Fibroblast of pulmonary artery (primary cell): ENCODE data around the gene HPS3.

Source experiments
- DNase-seq: peaks from one replicate; pipeline ENCODE4 v3.0.0-alpha.2; 2010; ENCODE audit warnings: low read depth
- H3K4me3 ChIP-seq: replicated peaks from 2 replicates; pipeline ENCODE4 v1.5.1; 2011; ENCODE audit warnings: low read depth, mild to moderate bottlenecking, control low read depth, low read length, moderate library complexity
- TF ChIP-seq, protein P1 (sequence below): IDR thresholded peaks from 2 replicates; pipeline ENCODE4 v1.5.1; 2011; ENCODE audit warnings: mild to moderate bottlenecking, control low read depth, low read length, inconsistent platforms; ENCODE audit errors: missing control alignments

Gene HPS3, protein sequence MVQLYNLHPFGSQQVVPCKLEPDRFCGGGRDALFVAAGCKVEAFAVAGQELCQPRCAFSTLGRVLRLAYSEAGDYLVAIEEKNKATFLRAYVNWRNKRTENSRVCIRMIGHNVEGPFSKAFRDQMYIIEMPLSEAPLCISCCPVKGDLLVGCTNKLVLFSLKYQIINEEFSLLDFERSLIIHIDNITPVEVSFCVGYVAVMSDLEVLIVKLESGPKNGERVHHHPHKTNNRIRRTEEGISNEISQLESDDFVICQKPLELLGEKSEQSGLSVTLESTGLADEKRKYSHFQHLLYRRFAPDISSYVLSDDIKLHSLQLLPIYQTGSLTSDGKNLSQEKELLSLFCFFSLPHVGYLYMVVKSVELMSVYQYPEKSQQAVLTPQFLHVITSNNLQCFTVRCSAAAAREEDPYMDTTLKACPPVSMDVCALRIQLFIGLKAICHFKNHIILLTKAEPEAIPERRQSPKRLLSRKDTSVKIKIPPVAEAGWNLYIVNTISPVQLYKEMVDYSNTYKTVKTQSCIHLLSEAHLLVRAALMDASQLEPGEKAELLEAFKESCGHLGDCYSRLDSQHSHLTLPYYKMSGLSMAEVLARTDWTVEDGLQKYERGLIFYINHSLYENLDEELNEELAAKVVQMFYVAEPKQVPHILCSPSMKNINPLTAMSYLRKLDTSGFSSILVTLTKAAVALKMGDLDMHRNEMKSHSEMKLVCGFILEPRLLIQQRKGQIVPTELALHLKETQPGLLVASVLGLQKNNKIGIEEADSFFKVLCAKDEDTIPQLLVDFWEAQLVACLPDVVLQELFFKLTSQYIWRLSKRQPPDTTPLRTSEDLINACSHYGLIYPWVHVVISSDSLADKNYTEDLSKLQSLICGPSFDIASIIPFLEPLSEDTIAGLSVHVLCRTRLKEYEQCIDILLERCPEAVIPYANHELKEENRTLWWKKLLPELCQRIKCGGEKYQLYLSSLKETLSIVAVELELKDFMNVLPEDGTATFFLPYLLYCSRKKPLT

DNA sequence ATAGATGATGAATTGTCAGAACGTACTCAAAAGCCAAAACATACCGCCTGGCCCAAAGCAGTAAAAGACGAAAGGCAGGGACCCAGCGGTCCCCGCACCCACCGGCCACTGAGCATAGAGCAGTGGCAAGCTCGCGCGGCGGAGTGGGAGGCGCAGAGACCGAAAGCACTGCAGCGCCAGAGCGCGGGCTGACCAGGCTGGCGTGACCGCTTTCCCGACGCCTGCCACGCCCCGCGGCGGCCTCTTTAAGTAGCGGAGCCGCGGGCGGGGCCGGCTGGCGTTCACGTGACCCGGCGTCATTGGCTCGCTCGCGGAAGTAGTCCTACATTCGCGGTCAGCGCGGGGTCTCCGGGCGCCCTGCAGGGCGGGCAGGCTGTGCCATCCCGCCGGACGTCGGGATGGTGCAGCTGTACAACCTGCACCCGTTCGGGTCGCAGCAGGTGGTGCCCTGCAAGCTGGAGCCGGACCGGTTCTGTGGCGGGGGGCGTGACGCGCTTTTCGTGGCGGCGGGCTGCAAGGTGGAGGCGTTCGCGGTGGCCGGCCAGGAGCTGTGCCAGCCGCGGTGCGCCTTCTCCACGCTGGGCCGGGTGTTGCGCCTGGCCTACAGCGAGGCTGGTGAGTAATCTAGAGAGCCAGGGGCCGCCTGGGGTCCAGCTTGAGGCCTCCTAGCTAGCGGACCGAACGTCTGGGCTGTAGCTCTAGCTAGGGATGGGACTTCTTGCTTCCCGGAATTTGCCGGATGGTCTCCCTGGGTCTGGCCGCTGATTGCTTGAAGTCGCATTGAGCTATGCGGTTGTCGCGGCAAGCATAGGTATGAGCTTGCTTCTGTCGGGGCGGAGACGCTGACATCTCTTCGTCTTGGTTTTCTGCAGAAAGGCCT, at the start of gene HPS3:
TSS of gene HPS3 (plus strand) at position 313 of the 880 bp plus-strand sequence. CDS start at position 399, 86 bp downstream.
- H3K4me3 ChIP-seq = peak within 1 kb of the TSS; percentile 87
- DNase-seq = peak; percentile 87
- TF ChIP-seq, protein P1, sequence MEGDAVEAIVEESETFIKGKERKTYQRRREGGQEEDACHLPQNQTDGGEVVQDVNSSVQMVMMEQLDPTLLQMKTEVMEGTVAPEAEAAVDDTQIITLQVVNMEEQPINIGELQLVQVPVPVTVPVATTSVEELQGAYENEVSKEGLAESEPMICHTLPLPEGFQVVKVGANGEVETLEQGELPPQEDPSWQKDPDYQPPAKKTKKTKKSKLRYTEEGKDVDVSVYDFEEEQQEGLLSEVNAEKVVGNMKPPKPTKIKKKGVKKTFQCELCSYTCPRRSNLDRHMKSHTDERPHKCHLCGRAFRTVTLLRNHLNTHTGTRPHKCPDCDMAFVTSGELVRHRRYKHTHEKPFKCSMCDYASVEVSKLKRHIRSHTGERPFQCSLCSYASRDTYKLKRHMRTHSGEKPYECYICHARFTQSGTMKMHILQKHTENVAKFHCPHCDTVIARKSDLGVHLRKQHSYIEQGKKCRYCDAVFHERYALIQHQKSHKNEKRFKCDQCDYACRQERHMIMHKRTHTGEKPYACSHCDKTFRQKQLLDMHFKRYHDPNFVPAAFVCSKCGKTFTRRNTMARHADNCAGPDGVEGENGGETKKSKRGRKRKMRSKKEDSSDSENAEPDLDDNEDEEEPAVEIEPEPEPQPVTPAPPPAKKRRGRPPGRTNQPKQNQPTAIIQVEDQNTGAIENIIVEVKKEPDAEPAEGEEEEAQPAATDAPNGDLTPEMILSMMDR = no peak

DNA sequence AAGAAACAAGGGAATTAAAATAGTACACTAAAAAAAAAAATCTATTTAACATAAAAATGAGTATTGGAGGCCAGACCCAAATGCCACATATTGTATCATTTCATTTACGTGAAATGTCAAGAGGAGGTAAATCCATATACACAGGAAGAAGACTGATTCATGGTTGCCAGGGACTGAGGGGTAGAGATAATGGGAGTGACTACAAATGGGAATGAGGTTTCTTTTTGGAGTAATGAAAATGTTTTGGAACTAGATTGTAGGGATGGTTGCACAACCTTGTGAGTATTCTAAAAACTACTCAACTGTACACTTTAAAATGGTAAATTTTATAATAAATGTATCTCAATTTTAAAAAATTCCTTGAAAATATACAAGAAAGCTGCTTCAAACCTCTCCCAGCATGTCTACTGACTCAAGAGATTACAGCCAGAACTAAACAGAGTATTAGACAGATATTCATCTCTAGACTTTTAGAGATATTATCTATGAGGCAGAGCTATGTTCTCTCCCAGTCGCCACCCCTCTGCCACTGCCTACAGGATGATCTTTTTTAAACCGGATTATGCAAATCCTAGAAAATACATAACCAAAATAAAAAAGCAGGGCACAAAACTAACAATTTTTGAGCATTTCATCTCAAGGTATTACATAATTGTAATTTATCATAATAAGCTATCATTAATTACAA, 49.3 kb upstream of the HPS3 start:
- DNase-seq = peak; percentile 81
- peak overlapping the region; percentile 6 for H3K4me3 ChIP-seq
- TF ChIP-seq, protein P1 = no peak

DNA sequence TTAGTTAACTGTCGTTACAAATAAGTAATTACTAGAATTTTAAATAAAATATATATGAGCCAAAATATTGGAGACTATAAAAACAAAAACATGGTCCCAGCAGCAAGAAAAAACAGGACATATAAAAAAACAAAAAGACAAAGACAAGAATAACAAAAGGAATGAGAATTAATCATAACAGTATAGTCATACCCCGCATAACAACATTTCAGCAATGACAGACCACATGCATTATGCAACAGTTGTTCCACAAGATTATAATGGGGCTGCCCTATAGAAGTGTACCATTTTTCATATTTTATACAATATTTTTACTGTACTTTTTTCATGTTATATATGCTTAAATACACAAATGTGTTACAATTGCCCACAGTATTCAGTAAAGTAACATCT, 48.7 kb upstream of the HPS3 start:
- peak; percentile 85 for DNase-seq
- H3K4me3 ChIP-seq = peak overlapping the region; percentile 6
- TF ChIP-seq, protein P1 = no peak

DNA sequence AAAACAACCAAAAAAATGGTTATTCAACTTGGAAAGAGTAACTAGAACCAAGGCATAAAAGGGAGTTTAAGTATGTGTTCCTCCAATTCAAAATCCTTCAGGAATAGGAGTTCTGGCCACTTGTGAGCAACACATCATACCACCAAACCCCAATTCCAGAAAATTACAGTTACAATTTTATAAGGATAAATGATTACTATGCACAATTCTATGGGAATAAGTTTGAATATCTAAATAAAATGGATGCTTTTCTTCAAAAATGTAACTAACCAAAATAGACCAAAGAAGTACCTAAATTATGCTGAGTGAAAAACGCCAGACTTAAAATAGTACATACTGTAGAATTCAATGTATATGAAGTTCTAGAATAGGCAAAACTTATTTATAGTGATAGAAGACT, 47.7 kb upstream of the HPS3 start:
- H3K4me3 ChIP-seq = no peak overlapping the region
- no peak for DNase-seq
- TF ChIP-seq, protein P1 = no peak

DNA sequence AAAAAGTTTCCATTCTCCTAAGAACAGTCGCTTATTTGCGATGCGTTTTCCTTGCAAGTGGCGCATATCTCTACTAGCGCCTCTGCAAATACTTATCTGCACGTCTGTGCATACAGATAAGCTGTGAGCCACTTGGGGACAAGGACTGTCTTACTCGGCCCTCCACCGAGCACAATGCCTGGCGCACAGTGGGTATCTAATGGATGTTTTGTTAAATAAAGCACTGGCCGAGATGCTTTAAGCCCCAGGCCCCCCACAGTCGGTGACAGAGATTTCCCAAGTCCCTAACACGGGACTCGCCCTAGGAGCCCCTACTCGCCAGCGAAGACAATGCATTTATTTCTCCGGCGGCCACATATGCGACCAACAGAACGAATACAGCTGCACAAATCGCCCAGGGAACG, 43.6 kb upstream of the HPS3 start:
- DNase-seq = peak; percentile 33
- H3K4me3 ChIP-seq = peak overlapping the region; percentile 94
- TF ChIP-seq, protein P1 = no peak
